Muscle layer of colon (tissue), 2 donors: Measurements from ENCODE around the gene ASB6.
"Not testable (repeated sequence)": the region's sequence is repeated elsewhere in the genome, so short reads cannot be mapped to it uniquely, and the experiment has no call there.

Experiments
- H3K27ac ChIP-seq: one replicate; pipeline ENCODE4 v1.7.0; 2013; ENCODE audit warnings: low read depth, mild to moderate bottlenecking, low read length, moderate library complexity
- H3K27me3 ChIP-seq, 2 donors: one replicate each; pipeline ENCODE4 v1.7.0; 2013; ENCODE audit warnings: low read length in 2 of 2, mild to moderate bottlenecking in 2 of 2; ENCODE audit not compliant: insufficient read depth in 2 of 2, control insufficient read depth in 1 of 2
- H3K36me3 ChIP-seq: one replicate; pipeline ENCODE4 v1.7.0; 2013; ENCODE audit warnings: mild to moderate bottlenecking, low read length; ENCODE audit not compliant: insufficient read depth
- H3K4me1 ChIP-seq: one replicate; pipeline ENCODE4 v1.7.0; 2013; ENCODE audit warnings: mild to moderate bottlenecking, low read length; ENCODE audit not compliant: insufficient read depth
- H3K4me3 ChIP-seq, 2 donors: one replicate each; pipeline ENCODE4 v1.7.0; 2013; ENCODE audit warnings: low read length in 2 of 2, low read depth in 1 of 2, mild to moderate bottlenecking in 1 of 2, moderate library complexity in 1 of 2
- H3K9ac ChIP-seq: one replicate; pipeline ENCODE4 v1.7.0; 2013; ENCODE audit warnings: low read length
- H3K9me3 ChIP-seq: one replicate; pipeline ENCODE4 v1.7.0; 2013; ENCODE audit warnings: mild to moderate bottlenecking, low read length
- donor health status: abdominal sarcoma.
- donor health status: Adenocarcinoma of cecum.

The ASB6 gene

GRCh38 chr9:129640086-129640870 lies 1.7 kb downstream of the ASB6 start:
- Histone ChIP-seq H3K27me3 (no peaks in the 10 kb centered on the region), H3K36me3 (peaks cover 34% of the 10 kb centered on the region), H3K9me3 (no peaks in the 10 kb centered on the region), H3K27ac (no peak overlapping the region), H3K9ac (no peak overlapping the region), H3K4me3 (peak overlapping the region in 1 of 2 donors; percentile 87), H3K4me1 (peaks cover 21% of the 10 kb centered on the region)

GRCh38 chr9:129639756-129640085 lies 2.2 kb downstream of the ASB6 start:
- Histone ChIP-seq H3K36me3 (peaks cover 38% of the 10 kb centered on the region), H3K9ac (no peak overlapping the region), H3K9me3 (no peaks in the 10 kb centered on the region), H3K27me3 (no peaks in the 10 kb centered on the region), H3K27ac (no peak overlapping the region), H3K4me3 (no peak overlapping the region), H3K4me1 (peaks cover 21% of the 10 kb centered on the region)

- no peaks in the 10 kb centered on the region for H3K27me3 ChIP-seq
- H3K9me3 ChIP-seq, result no peaks in the 10 kb centered on the region
- peaks cover 21% of the 10 kb centered on the region for H3K4me1 ChIP-seq
- no peak overlapping the region for H3K9ac ChIP-seq
- H3K36me3 ChIP-seq, result peaks cover 44% of the 10 kb centered on the region
- no peak overlapping the region for H3K27ac ChIP-seq
- H3K4me3 ChIP-seq, result no peak overlapping the region
These were observed 2.8 kb downstream of the ASB6 start for GRCh38 chr9:129639034-129639630.

- Histone ChIP-seq H3K4me3 (no peak overlapping the region), H3K9ac (no peak overlapping the region), H3K4me1 (peaks cover 21% of the 10 kb centered on the region), H3K27ac (no peak overlapping the region), H3K36me3 (peaks cover 57% of the 10 kb centered on the region), H3K9me3 (no peaks in the 10 kb centered on the region), H3K27me3 (no peaks in the 10 kb centered on the region)
These were observed 4.1 kb downstream of the ASB6 start for GRCh38 chr9:129637673-129638439.

GRCh38 chr9:129637102-129637501 lies 4.8 kb downstream of the ASB6 start:
- H3K36me3 ChIP-seq, result peaks cover 61% of the 10 kb centered on the region
- H3K9ac ChIP-seq, result no peak overlapping the region
- H3K4me1 ChIP-seq, result peaks cover 17% of the 10 kb centered on the region
- no peaks in the 10 kb centered on the region for H3K9me3 ChIP-seq
- H3K27ac ChIP-seq, result no peak overlapping the region
- H3K27me3 ChIP-seq, result no peaks in the 10 kb centered on the region
- no peak overlapping the region for H3K4me3 ChIP-seq

- H3K27ac ChIP-seq, H3K4me3 ChIP-seq, H3K9me3 ChIP-seq, H3K27me3 ChIP-seq, H3K9ac ChIP-seq: not testable (repeated sequence)
- H3K36me3 ChIP-seq, result peaks cover 61% of the 10 kb centered on the region
- H3K4me1 ChIP-seq, result peaks cover 18% of the 10 kb centered on the region
These were observed 5.6 kb downstream of the ASB6 start for GRCh38 chr9:129636343-129636742.

- H3K9me3 ChIP-seq, result no peaks in the 10 kb centered on the region
- H3K4me3 ChIP-seq, result no peak overlapping the region
- H3K36me3 ChIP-seq, result peaks cover 61% of the 10 kb centered on the region
- H3K4me1 ChIP-seq, result peaks cover 18% of the 10 kb centered on the region
- H3K27ac ChIP-seq, result no peak overlapping the region
- H3K9ac ChIP-seq, result no peak overlapping the region
- H3K27me3 ChIP-seq, result no peaks in the 10 kb centered on the region
These were observed 6.6 kb downstream of the ASB6 start for GRCh38 chr9:129635099-129636065.

GRCh38 chr9:129633848-129634247 lies 8.1 kb downstream of the ASB6 start:
- Histone ChIP-seq H3K4me1 (peaks cover 11% of the 10 kb centered on the region), H3K9ac (no peak overlapping the region), H3K4me3 (no peak overlapping the region), H3K27me3 (no peaks in the 10 kb centered on the region), H3K36me3 (peaks cover 54% of the 10 kb centered on the region), H3K9me3 (no peaks in the 10 kb centered on the region), H3K27ac (no peak overlapping the region)

GRCh38 chr9:129633207-129633606 lies 8.7 kb downstream of the ASB6 start:
- H3K4me1 ChIP-seq, result peaks cover 16% of the 10 kb centered on the region

GRCh38 chr9:129632460-129632859 lies 9.5 kb downstream of the ASB6 start:
- H3K27me3 ChIP-seq, result no peaks in the 10 kb centered on the region
- H3K36me3 ChIP-seq, result peaks cover 40% of the 10 kb centered on the region
- H3K4me1 ChIP-seq, result peaks cover 23% of the 10 kb centered on the region
- H3K4me3 ChIP-seq, result no peak overlapping the region
- no peak overlapping the region for H3K27ac ChIP-seq
- no peaks in the 10 kb centered on the region for H3K9me3 ChIP-seq
- H3K9ac ChIP-seq, result no peak overlapping the region

More at GRCh38 chr9:129633207-129633606, 8.7 kb downstream of the ASB6 start:
- no peak overlapping the region for H3K9ac ChIP-seq
- H3K9me3 ChIP-seq, result no peaks in the 10 kb centered on the region
- no peaks in the 10 kb centered on the region for H3K27me3 ChIP-seq
- H3K4me3 ChIP-seq, result no peak overlapping the region
- peaks cover 48% of the 10 kb centered on the region for H3K36me3 ChIP-seq
- H3K27ac ChIP-seq, result no peak overlapping the region

- H3K4me1 ChIP-seq, result peaks cover 31% of the 10 kb centered on the region
- H3K9ac ChIP-seq, result no peak overlapping the region
- no peaks in the 10 kb centered on the region for H3K9me3 ChIP-seq
- H3K4me3 ChIP-seq, result no peak overlapping the region
- peaks cover 34% of the 10 kb centered on the region for H3K36me3 ChIP-seq
- H3K27ac ChIP-seq, result no peak overlapping the region
- H3K27me3 ChIP-seq, result no peaks in the 10 kb centered on the region
These were observed 10.2 kb downstream of the ASB6 start for GRCh38 chr9:129631674-129632129.
